Liver (tissue), 3 donors: ENCODE results near the gene ATG2B.

Experiments used
- ATF3 ChIP-seq: IDR thresholded peaks from 2 replicates; pipeline ENCODE4 v1.6.1; 2016; ENCODE audit warnings: antibody characterized with exemption
- CTCF ChIP-seq: fragments of 150-350 bp; IDR thresholded peaks from 2 replicates; pipeline ENCODE4 v1.5.1; 2017; ENCODE audit warnings: improper control_type of control experiment, low read depth, low read length; ENCODE audit not compliant: missing input control
- FOXA1 ChIP-seq: IDR thresholded peaks from 2 replicates; pipeline ENCODE4 v1.6.1; 2016; ENCODE audit warnings: antibody characterized with exemption
- GABPA ChIP-seq, 2 donors: IDR thresholded peaks in 1 of 2; conservative IDR thresholded peaks in 1 of 2; 2 replicates each; pipeline ENCODE4 v1.6.1; 2016; ENCODE audit warnings: antibody characterized with exemption in 2 of 2, mild to moderate bottlenecking in 1 of 2, moderate library complexity in 1 of 2
- JUND ChIP-seq, 2 donors: IDR thresholded peaks; 2 replicates each; pipeline ENCODE4 v1.6.1; 2016; ENCODE audit warnings: antibody characterized with exemption in 2 of 2
- MAX ChIP-seq: IDR thresholded peaks from 2 replicates; pipeline ENCODE4 v1.6.1; 2016; ENCODE audit warnings: antibody characterized with exemption
- NR2F2 ChIP-seq: IDR thresholded peaks from 2 replicates; pipeline ENCODE4 v1.6.1; 2016; ENCODE audit warnings: antibody characterized with exemption
- RAD21 ChIP-seq, 2 donors: IDR thresholded peaks; 2 replicates each; pipeline ENCODE4 v1.6.1; 2016; ENCODE audit warnings: antibody characterized with exemption in 2 of 2, mild to moderate bottlenecking in 2 of 2
- REST ChIP-seq: IDR thresholded peaks from 2 replicates; pipeline ENCODE4 v1.6.1; 2016; ENCODE audit warnings: antibody characterized with exemption, mild to moderate bottlenecking
- SP1 ChIP-seq: IDR thresholded peaks from 2 replicates; pipeline ENCODE4 v1.6.1; 2018; ENCODE audit warnings: antibody characterized with exemption, mild to moderate bottlenecking
- TAF1 ChIP-seq: conservative IDR thresholded peaks from 2 replicates; pipeline ENCODE4 v1.6.1; 2016; ENCODE audit warnings: antibody characterized with exemption, mild to moderate bottlenecking
- YY1 ChIP-seq: IDR thresholded peaks from 2 replicates; pipeline ENCODE4 v1.6.1; 2016; ENCODE audit warnings: antibody characterized with exemption, mild to moderate bottlenecking
- ZBTB33 ChIP-seq: IDR thresholded peaks from 2 replicates; pipeline ENCODE4 v1.6.1; 2016; ENCODE audit warnings: antibody characterized with exemption
- donor health status: healthy.
- donor health status: healthy.

GRCh38 chr14:96285667-96286066 is 77.5 kb downstream of the ATG2B start:
- peak; percentile 58 for TF ChIP-seq YY1
- TF ChIP-seq ATF3, result no peak
- TF ChIP-seq CTCF, result no peak
- no peak for TF ChIP-seq REST
- TF ChIP-seq JUND (IDR thresholded peaks at IDR 0.05), result no peak
- peak; percentile 17 for TF ChIP-seq TAF1
- TF ChIP-seq ZBTB33, result no peak
- no peak for TF ChIP-seq MAX
- no peak for TF ChIP-seq SP1
- TF ChIP-seq RAD21 (IDR thresholded peaks at IDR 0.05), result no peak
- no peak for TF ChIP-seq FOXA1
- TF ChIP-seq GABPA (IDR thresholded peaks at IDR 0.05 in 1 of 2, conservative IDR thresholded peaks at IDR 0.05 in 1 of 2), result no peak
- no peak for TF ChIP-seq NR2F2
